Thyroid gland (tissue), 4 donors: ENCODE results near the gene MPEG1.

Source experiments
- POLR2A ChIP-seq, 2 donors: fragments of 450-650 bp; IDR thresholded peaks; one replicate each; pipeline ENCODE4 v1.6.1; 2017; ENCODE audit warnings: antibody characterized with exemption in 2 of 2, mild to moderate bottlenecking in 2 of 2, moderate library complexity in 1 of 2
- TF ChIP-seq, protein P1 (sequence below), 6 experiments: fragments of 200-600 bp in 3 of 6; fragments of 450-650 bp in 3 of 6; sonication (generic) in 3 of 6; IDR thresholded peaks; one replicate each; pipeline ENCODE4 v1.5.1; 2016 to 2019; ENCODE audit warnings: antibody characterized with exemption in 6 of 6, mild to moderate bottlenecking in 2 of 6, inconsistent platforms in 1 of 6, moderate library complexity in 1 of 6

DNA sequence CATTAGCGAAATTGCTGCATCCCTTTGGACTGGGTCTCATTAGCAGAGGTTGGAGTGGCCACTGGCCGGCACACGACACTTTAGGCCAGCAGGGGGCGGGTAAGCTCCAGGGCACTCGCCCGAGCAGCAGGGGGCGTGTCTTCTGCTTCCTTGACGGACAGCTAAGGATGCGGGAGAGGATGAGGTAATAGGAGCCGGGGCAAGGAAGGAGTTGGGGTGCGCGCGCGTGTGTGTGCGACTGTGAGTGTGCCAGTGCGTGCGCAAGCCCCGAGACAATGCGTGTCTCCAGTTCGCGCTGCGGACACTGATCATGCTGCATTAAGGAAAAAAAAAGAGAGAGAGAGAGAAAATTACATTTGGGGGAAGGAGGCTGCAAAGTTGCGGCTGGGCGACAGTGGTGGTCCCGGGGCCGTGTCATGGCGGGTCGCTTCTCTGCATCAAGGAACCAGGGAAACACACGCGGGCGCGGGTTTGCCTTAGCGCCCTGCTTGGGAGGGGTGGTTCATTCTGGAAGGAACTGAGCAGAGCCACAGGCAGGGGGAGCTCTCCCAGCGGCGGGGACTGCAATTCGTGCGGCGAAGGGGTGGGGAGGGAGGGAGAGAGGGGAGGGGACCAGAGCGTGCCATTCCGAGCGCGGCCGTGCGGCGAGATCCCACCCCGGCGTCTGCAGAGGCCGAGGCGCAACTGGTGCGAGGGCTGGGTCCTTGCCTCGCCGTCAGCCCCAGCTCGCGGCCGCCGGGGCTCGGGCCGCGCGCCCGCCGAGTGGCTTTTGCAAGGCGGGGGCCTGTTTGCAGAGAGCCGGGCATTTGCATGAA is 41.0 kb downstream of the MPEG1 start, which contains the start of gene DTX4:
- peak in 1 of 2 donors; percentile 60 for TF ChIP-seq POLR2A (IDR thresholded peaks at IDR 0.05)
- TF ChIP-seq, protein P1, sequence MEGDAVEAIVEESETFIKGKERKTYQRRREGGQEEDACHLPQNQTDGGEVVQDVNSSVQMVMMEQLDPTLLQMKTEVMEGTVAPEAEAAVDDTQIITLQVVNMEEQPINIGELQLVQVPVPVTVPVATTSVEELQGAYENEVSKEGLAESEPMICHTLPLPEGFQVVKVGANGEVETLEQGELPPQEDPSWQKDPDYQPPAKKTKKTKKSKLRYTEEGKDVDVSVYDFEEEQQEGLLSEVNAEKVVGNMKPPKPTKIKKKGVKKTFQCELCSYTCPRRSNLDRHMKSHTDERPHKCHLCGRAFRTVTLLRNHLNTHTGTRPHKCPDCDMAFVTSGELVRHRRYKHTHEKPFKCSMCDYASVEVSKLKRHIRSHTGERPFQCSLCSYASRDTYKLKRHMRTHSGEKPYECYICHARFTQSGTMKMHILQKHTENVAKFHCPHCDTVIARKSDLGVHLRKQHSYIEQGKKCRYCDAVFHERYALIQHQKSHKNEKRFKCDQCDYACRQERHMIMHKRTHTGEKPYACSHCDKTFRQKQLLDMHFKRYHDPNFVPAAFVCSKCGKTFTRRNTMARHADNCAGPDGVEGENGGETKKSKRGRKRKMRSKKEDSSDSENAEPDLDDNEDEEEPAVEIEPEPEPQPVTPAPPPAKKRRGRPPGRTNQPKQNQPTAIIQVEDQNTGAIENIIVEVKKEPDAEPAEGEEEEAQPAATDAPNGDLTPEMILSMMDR (IDR thresholded peaks at IDR 0.05): peak; percentile 73 to 97 (median 93)
